ENCODE results near the gene SPOCK2. TPM values are rescaled to one million over a fixed set of nuclear protein-coding genes. Genes with fewer than 3 reads are reported as not detected.

The SPOCK2 gene
- total and polyA plus RNA-seq, 7 experiments from 2014 or later, result 200 to 543 (median 336) TPM

GRCh38 chr10:72106154-72106849 is 18.0 kb upstream of the SPOCK2 start:
- Histone ChIP-seq H3K9me3 (ENCODE audit: control insufficient read depth in 2 of 3, low read length in 3 of 3) (no peaks in the 10 kb centered on the region), H3K27ac (ENCODE audit: low read depth, low read length) (peak overlapping the region; percentile 72), H3K4me1 (ENCODE audit: control insufficient read depth in 2 of 2, insufficient read depth in 2 of 2, low read length in 2 of 2) (peaks cover 32 to 95% of the 10 kb centered on the region in 2 donors), H3K27me3 (ENCODE audit: control insufficient read depth in 2 of 2, insufficient read depth in 2 of 2, low read length in 2 of 2) (no peaks in the 10 kb centered on the region), H3K36me3 (ENCODE audit: control insufficient read depth in 2 of 3, insufficient read depth in 3 of 3, low read length in 3 of 3) (no peaks in the 10 kb centered on the region), H3K4me3 (ENCODE audit: low read length) (peak overlapping the region; percentile 7)
- no peak for ATAC-seq
- Mint-ChIP-seq H3K27me3 (no peaks in the 10 kb centered on the region), H3K27ac (peak overlapping the region; percentile 81 to 96 (median 90)), H3K9me3 (no peaks in the 10 kb centered on the region), H3K36me3 (peaks cover 0 to 34% (median 9%) of the 10 kb centered on the region in 5 donors), H3K4me3 (peak overlapping the region; percentile 63 to 85 (median 78)), H3K4me1 (peaks cover 60 to 100% (median 95%) of the 10 kb centered on the region in 7 donors)
- intact Hi-C loops (cut with micrococcal nuclease), result no loop called here
- no peak for DNase-seq
- POLR2A ChIA-PET, result interaction anchor here (0.6 to 11.5 kb wide), 8 partner anchors 7 to 161 kb away, joined by 3 to 297 read pairs (median 4); partner anchors contain the start of genes ANAPC16 and SPOCK2
- CTCF ChIA-PET, result interaction anchor here (0.7 to 1.2 kb wide), 3 partner anchors 17 to 27 kb away, joined by 3 to 6 read pairs (median 4); partner anchors contain the start of gene SPOCK2

GRCh38 chr10:72105710-72106109 is 17.4 kb upstream of the SPOCK2 start:
- Histone ChIP-seq H3K4me3 (ENCODE audit: low read length) (no peak overlapping the region), H3K27ac (ENCODE audit: low read depth, low read length) (peak overlapping the region; percentile 72), H3K4me1 (ENCODE audit: control insufficient read depth in 2 of 2, insufficient read depth in 2 of 2, low read length in 2 of 2) (peaks cover 32 to 95% of the 10 kb centered on the region in 2 donors), H3K9me3 (ENCODE audit: control insufficient read depth in 2 of 3, low read length in 3 of 3) (no peaks in the 10 kb centered on the region), H3K27me3 (ENCODE audit: control insufficient read depth in 2 of 2, insufficient read depth in 2 of 2, low read length in 2 of 2) (no peaks in the 10 kb centered on the region), H3K36me3 (ENCODE audit: control insufficient read depth in 2 of 3, insufficient read depth in 3 of 3, low read length in 3 of 3) (no peaks in the 10 kb centered on the region)
- Mint-ChIP-seq H3K9me3 (no peaks in the 10 kb centered on the region), H3K4me3 (peak overlapping the region in 8 of 10 donors; percentile 18 to 85 (median 68)), H3K4me1 (peaks cover 63 to 100% (median 97%) of the 10 kb centered on the region in 7 donors), H3K27me3 (no peaks in the 10 kb centered on the region), H3K36me3 (peaks cover 0 to 38% (median 12%) of the 10 kb centered on the region in 5 donors), H3K27ac (peak overlapping the region in 8 of 9 donors; percentile 81 to 96 (median 88))
- CTCF ChIA-PET, result no interaction called here
- POLR2A ChIA-PET, result interaction anchor here (0.7 to 11.5 kb wide), 2 partner anchors 17 to 27 kb away, joined by 3 to 297 read pairs; partner anchors contain the start of gene SPOCK2
- no peak for DNase-seq
- ATAC-seq, result no peak
- intact Hi-C loops (cut with micrococcal nuclease), result no loop called here

DNA sequence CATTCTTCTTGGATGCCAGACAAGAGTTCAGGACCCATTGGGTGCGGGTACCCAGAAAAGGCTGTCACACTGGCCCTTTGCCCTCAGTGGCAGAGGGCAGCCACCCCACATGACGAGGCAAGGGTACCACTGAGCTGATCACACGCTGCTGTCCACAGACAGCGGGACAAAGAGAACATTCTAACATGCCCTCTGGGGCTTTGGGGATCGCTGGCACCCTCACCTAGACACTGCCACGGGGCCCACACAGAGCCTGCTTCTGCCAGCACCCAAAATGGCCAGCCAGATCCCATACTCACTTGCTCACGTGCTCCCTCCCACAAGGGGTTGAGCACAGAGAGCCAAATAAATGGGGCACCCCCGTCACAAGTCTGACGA is 16.7 kb upstream of the SPOCK2 start:
- Mint-ChIP-seq H3K27ac (peak overlapping the region in 8 of 9 donors; percentile 81 to 96 (median 88)), H3K9me3 (no peaks in the 10 kb centered on the region), H3K27me3 (no peaks in the 10 kb centered on the region), H3K4me1 (peaks cover 64 to 97% (median 94%) of the 10 kb centered on the region in 7 donors), H3K36me3 (peaks cover 0 to 36% (median 14%) of the 10 kb centered on the region in 5 donors), H3K4me3 (peak overlapping the region in 6 of 10 donors; percentile 54 to 85 (median 78))
- DNase-seq, result no peak
- intact Hi-C loops (cut with micrococcal nuclease), result no loop called here
- Histone ChIP-seq H3K4me3 (ENCODE audit: low read length) (no peak overlapping the region), H3K36me3 (ENCODE audit: control insufficient read depth in 2 of 3, insufficient read depth in 3 of 3, low read length in 3 of 3) (no peaks in the 10 kb centered on the region), H3K27ac (ENCODE audit: low read depth, low read length) (peak overlapping the region; percentile 72), H3K4me1 (ENCODE audit: control insufficient read depth in 2 of 2, insufficient read depth in 2 of 2, low read length in 2 of 2) (peaks cover 32 to 89% of the 10 kb centered on the region in 2 donors), H3K27me3 (ENCODE audit: control insufficient read depth in 2 of 2, insufficient read depth in 2 of 2, low read length in 2 of 2) (no peaks in the 10 kb centered on the region), H3K9me3 (ENCODE audit: control insufficient read depth in 2 of 3, low read length in 3 of 3) (no peaks in the 10 kb centered on the region)
- CTCF ChIA-PET, result no interaction called here
- POLR2A ChIA-PET, result interaction anchor here (11.5 kb wide), 1 partner anchor 16 kb away, joined by 297 read pairs; the partner anchor contains the start of gene SPOCK2
- ATAC-seq, result no peak

- Mint-ChIP-seq H3K27me3 (no peaks in the 10 kb centered on the region), H3K9me3 (no peaks in the 10 kb centered on the region), H3K27ac (peak overlapping the region in 8 of 9 donors; percentile 81 to 96 (median 88)), H3K36me3 (peaks cover 0 to 36% (median 14%) of the 10 kb centered on the region in 5 donors), H3K4me1 (peaks cover 66 to 97% (median 89%) of the 10 kb centered on the region in 7 donors), H3K4me3 (peak overlapping the region in 7 of 10 donors; percentile 17 to 85 (median 76))
- H3K4me3 ChIP-seq (ENCODE audit: low read length), result no peak overlapping the region
- intact Hi-C loops (cut with micrococcal nuclease), result no loop called here
- DNase-seq, result no peak
- ChIA-PET CTCF (interaction anchor here (0.6 kb wide), 1 partner anchor 188 kb away, joined by 3 read pairs; no protein-coding TSS in a partner anchor), POLR2A (interaction anchor here (11.5 kb wide), 1 partner anchor 15 kb away, joined by 297 read pairs; the partner anchor contains the start of gene SPOCK2)
- ATAC-seq, result no peak
- no peaks in the 10 kb centered on the region for H3K27me3 ChIP-seq (ENCODE audit: control insufficient read depth in 2 of 2, insufficient read depth in 2 of 2, low read length in 2 of 2)
- no peaks in the 10 kb centered on the region for H3K36me3 ChIP-seq (ENCODE audit: control insufficient read depth in 2 of 3, insufficient read depth in 3 of 3, low read length in 3 of 3)
- peaks cover 32 to 84% of the 10 kb centered on the region in 2 donors for H3K4me1 ChIP-seq (ENCODE audit: control insufficient read depth in 2 of 2, insufficient read depth in 2 of 2, low read length in 2 of 2)
- no peaks in the 10 kb centered on the region for H3K9me3 ChIP-seq (ENCODE audit: control insufficient read depth in 2 of 3, low read length in 3 of 3)
- H3K27ac ChIP-seq (ENCODE audit: low read depth, low read length), result peak overlapping the region; percentile 72
Measured at GRCh38 chr10:72104472-72105097, 16.2 kb upstream of the SPOCK2 start.

GRCh38 chr10:72099600-72099921 is 11.2 kb upstream of the SPOCK2 start:
- peaks cover 36 to 84% (median 64%) of the 10 kb centered on the region in 7 donors for H3K4me1 Mint-ChIP-seq
- Histone ChIP-seq H3K27me3 (ENCODE audit: control insufficient read depth in 2 of 2, insufficient read depth in 2 of 2, low read length in 2 of 2) (no peaks in the 10 kb centered on the region), H3K4me3 (ENCODE audit: low read length) (no peak overlapping the region), H3K9me3 (ENCODE audit: control insufficient read depth in 2 of 3, low read length in 3 of 3) (no peaks in the 10 kb centered on the region), H3K36me3 (ENCODE audit: control insufficient read depth in 2 of 3, insufficient read depth in 3 of 3, low read length in 3 of 3) (peaks cover 0 to 11% (median 0%) of the 10 kb centered on the region in 3 experiments), H3K4me1 (ENCODE audit: control insufficient read depth in 2 of 2, insufficient read depth in 2 of 2, low read length in 2 of 2) (peaks cover 0 to 35% of the 10 kb centered on the region in 2 donors), H3K27ac (ENCODE audit: low read depth, low read length) (no peak overlapping the region)
- H3K4me3 Mint-ChIP-seq, result no peak overlapping the region
- DNase-seq, result no peak
- peaks cover 11 to 47% (median 40%) of the 10 kb centered on the region in 5 donors for H3K36me3 Mint-ChIP-seq
- ATAC-seq, result no peak
- no peaks in the 10 kb centered on the region for H3K27me3 Mint-ChIP-seq
- peak overlapping the region in 1 of 9 donors; percentile 13 for H3K27ac Mint-ChIP-seq
- ChIA-PET POLR2A (interaction anchor here (1.1 to 11.5 kb wide), 4 partner anchors 8 to 116 kb away, joined by 3 to 297 read pairs (median 6); partner anchors contain the start of genes ANAPC16, ASCC1 and SPOCK2), CTCF (interaction anchor here (0.6 kb wide), 2 partner anchors 43 to 92 kb away, joined by 3 read pairs; no protein-coding TSS in a partner anchor)
- intact Hi-C loops (cut with micrococcal nuclease), result no loop called here
- H3K9me3 Mint-ChIP-seq, result no peaks in the 10 kb centered on the region

DNA sequence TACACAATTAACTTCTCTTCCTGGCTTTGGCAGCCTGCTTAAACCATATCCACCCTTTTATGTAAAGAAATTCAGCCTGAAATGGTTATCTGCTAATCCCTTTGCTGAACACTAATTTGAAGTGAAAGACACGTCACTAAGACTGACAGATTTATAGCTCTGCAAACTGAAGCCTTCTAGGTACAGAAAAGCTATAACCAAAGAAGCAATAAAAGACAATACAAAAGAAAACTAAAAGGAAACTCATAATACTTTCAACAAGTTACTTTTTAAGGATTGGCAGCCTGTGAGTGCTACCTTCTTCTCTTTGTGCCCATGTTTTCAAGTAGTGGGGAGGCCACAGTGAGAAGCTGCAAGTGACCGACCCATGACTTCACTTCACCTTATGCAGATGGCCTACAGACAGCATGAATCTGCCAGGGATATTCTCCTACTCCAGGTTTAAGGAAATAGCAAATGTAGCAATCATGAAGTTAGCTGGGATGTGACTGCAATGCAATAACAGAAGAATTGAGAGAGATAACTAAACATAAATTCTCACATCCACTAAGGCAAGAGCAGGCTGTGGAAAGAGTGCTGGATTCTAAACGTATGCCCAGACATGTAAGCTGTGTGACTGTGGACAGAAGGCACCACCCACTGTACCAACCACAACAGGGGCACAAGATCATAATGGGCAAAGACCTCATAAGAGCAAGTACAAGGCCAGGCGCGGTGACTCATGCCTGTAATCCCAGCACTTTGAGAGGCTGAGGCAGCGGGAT is 10.7 kb upstream of the SPOCK2 start:
- CTCF ChIA-PET, result interaction anchor here (0.6 kb wide), 1 partner anchor 42 kb away, joined by 3 read pairs; no protein-coding TSS in a partner anchor
- DNase-seq (no peak), ATAC-seq (no peak)
- H3K27me3 Mint-ChIP-seq, result no peaks in the 10 kb centered on the region
- H3K9me3 Mint-ChIP-seq, result no peaks in the 10 kb centered on the region
- POLR2A ChIA-PET, result interaction anchor here (0.9 to 11.5 kb wide), 5 partner anchors 9 to 117 kb away, joined by 3 to 297 read pairs (median 5); partner anchors contain the start of genes ANAPC16, ASCC1 and SPOCK2
- no peak overlapping the region for H3K4me3 ChIP-seq (ENCODE audit: low read length)
- H3K9me3 ChIP-seq (ENCODE audit: control insufficient read depth in 2 of 3, low read length in 3 of 3), result no peaks in the 10 kb centered on the region
- H3K4me1 ChIP-seq (ENCODE audit: control insufficient read depth in 2 of 2, insufficient read depth in 2 of 2, low read length in 2 of 2), result peaks cover 0 to 30% of the 10 kb centered on the region in 2 donors
- H3K27me3 ChIP-seq (ENCODE audit: control insufficient read depth in 2 of 2, insufficient read depth in 2 of 2, low read length in 2 of 2), result no peaks in the 10 kb centered on the region
- peaks cover 34 to 84% (median 61%) of the 10 kb centered on the region in 7 donors for H3K4me1 Mint-ChIP-seq
- peaks cover 11 to 47% (median 43%) of the 10 kb centered on the region in 5 donors for H3K36me3 Mint-ChIP-seq
- H3K4me3 Mint-ChIP-seq, result no peak overlapping the region
- intact Hi-C loops (cut with micrococcal nuclease), result no loop called here
- peaks cover 0 to 11% (median 0%) of the 10 kb centered on the region in 3 experiments for H3K36me3 ChIP-seq (ENCODE audit: control insufficient read depth in 2 of 3, insufficient read depth in 3 of 3, low read length in 3 of 3)
- peak overlapping the region in 3 of 9 donors; percentile 13 to 71 (median 16) for H3K27ac Mint-ChIP-seq
- no peak overlapping the region for H3K27ac ChIP-seq (ENCODE audit: low read depth, low read length)

All from naive thymus-derived CD4-positive, alpha-beta T cell (primary cell).